CD4-positive, alpha-beta memory T cell (primary cell): ENCODE data around the gene PPP2R5B. TPM values are rescaled to one million over a fixed set of nuclear protein-coding genes. Genes with fewer than 3 reads are reported as not detected.

ENCODE experiments used
- CTCF ChIA-PET: fragments of 350-600 bp; sonication (Branson Sonifier 250); formaldehyde crosslinking; loops from one replicate; lab custom pipeline; 2021; ENCODE audit warnings: inconsistent platforms; ENCODE audit not compliant: partially characterized antibody; lab: Charles Lee
- POLR2A ChIA-PET: fragments of 350-600 bp; sonication (Branson Sonifier 250); formaldehyde crosslinking; loops from one replicate; lab custom pipeline; 2021; ENCODE audit not compliant: partially characterized antibody; lab: Charles Lee
- DNase-seq, 5 donors: peaks; one replicate each; pipeline versions ENCODE4 v3.0.0 to v3.0.0-alpha.2; 2020 to 2022; ENCODE audit warnings: mixed read lengths in 1 of 5
- H3K27ac ChIP-seq: one replicate; pipeline ENCODE4 v1.7.0; 2013; ENCODE audit warnings: low read depth, low read length
- H3K27me3 ChIP-seq: 2 replicates; pipeline ENCODE4 v1.7.0; 2013; ENCODE audit warnings: mild to moderate bottlenecking, low read length, moderate library complexity; ENCODE audit not compliant: insufficient read depth
- H3K36me3 ChIP-seq: 2 replicates; pipeline ENCODE4 v1.7.0; 2013; ENCODE audit warnings: mild to moderate bottlenecking, low read length, moderate library complexity; ENCODE audit not compliant: insufficient read depth
- H3K4me1 ChIP-seq: 2 replicates; pipeline ENCODE4 v1.7.0; 2013; ENCODE audit warnings: mild to moderate bottlenecking, low read length, moderate library complexity; ENCODE audit not compliant: insufficient read depth
- H3K4me3 ChIP-seq, 2 donors: one replicate each; pipeline ENCODE4 v1.7.0; 2013; ENCODE audit warnings: low read length in 2 of 2, mild to moderate bottlenecking in 1 of 2
- H3K9me3 ChIP-seq, 2 donors: one replicate each; pipeline ENCODE4 v1.7.0; 2013; ENCODE audit warnings: low read length in 2 of 2, control low read depth in 1 of 2; ENCODE audit not compliant: control insufficient read depth in 1 of 2
- H3K27ac Mint-ChIP-seq, 7 donors: one replicate each; pipeline ENCODE4 v1.8.0; 2020 to 2021; ENCODE audit warnings: mixed read lengths in 7 of 7, mild to moderate bottlenecking in 6 of 7, inconsistent platforms in 3 of 7, moderate library complexity in 3 of 7
- H3K27me3 Mint-ChIP-seq, 2 donors: one replicate each; pipeline ENCODE4 v1.8.0; 2020 to 2021; ENCODE audit warnings: mixed read lengths in 2 of 2
- H3K36me3 Mint-ChIP-seq, 2 donors: one replicate each; pipeline ENCODE4 v1.8.0; 2020 to 2021; ENCODE audit warnings: mixed read lengths in 2 of 2, inconsistent platforms in 1 of 2, mild to moderate bottlenecking in 1 of 2
- H3K4me1 Mint-ChIP-seq, 4 donors: one replicate each; pipeline ENCODE4 v1.8.0; 2020 to 2021; ENCODE audit warnings: mixed read lengths in 4 of 4, mild to moderate bottlenecking in 1 of 4
- H3K4me3 Mint-ChIP-seq, 8 donors: one replicate each; pipeline ENCODE4 v1.8.0; 2020 to 2021; ENCODE audit warnings: mixed read lengths in 8 of 8, mild to moderate bottlenecking in 7 of 8, moderate library complexity in 6 of 8, inconsistent platforms in 3 of 8
- H3K9me3 Mint-ChIP-seq, 8 donors: one replicate each; pipeline ENCODE4 v1.8.0; 2020 to 2021; ENCODE audit warnings: mixed read lengths in 8 of 8, mild to moderate bottlenecking in 5 of 8, inconsistent platforms in 3 of 8, moderate library complexity in 1 of 8
- intact Hi-C: fragments of 100-400 bp; cut with micrococcal nuclease; formaldehyde crosslinking; loops from one replicate; pipeline ENCODE4 v1.15.1; 2023
- polyA plus RNA-seq, 2 donors: library from polyadenylated mRNA; unstranded; fragments of 300-500 nt; fragmentation: Illumina TruSeq; gene quantifications; one replicate each; pipeline ENCODE4 v1.2.3, GENCODE V29; 2021
- total RNA-seq, 2 experiments: library from RNA; stranded (reverse); gene quantifications; one replicate each; pipeline ENCODE4 v1.2.3, GENCODE V29; 2021

PPP2R5B gene
- total and polyA plus RNA-seq, 4 experiments from 2014 or later: 5.6 to 15.8 (median 11.4) TPM

DNA sequence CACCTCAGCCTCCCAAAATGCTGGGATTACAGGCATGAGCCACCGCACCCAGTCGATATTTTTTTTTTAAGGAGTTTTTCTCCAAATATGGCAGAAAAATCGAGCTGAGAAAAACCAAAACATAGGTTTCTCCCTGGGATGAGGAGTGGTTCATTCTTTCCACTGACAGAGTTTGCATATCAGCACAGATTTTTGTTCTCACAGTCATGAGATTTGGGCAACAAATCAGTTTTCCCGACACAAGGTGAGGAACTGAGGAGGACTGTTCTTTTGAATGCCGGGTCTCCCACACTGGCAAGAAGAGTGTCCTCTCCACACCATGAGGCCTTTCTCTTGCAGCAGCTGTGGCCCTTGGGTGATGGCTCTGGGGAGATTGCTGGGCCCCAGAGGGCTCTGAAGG is 42.2 kb upstream of the PPP2R5B start:
- Mint-ChIP-seq H3K9me3 (peaks cover 0 to 6% (median 0%) of the 10 kb centered on the region in 8 donors), H3K36me3 (peaks cover 0 to 10% of the 10 kb centered on the region in 2 donors), H3K4me3 (no peak overlapping the region), H3K27me3 (no peaks in the 10 kb centered on the region), H3K27ac (peak overlapping the region in 1 of 7 donors; percentile 36), H3K4me1 (peaks cover 32 to 68% (median 40%) of the 10 kb centered on the region in 4 donors)
- DNase-seq: no peak
- intact Hi-C loops: no loop called here
- Histone ChIP-seq H3K27me3 (no peaks in the 10 kb centered on the region), H3K4me1 (peaks cover 46% of the 10 kb centered on the region), H3K4me3 (no peak overlapping the region), H3K9me3 (no peaks in the 10 kb centered on the region), H3K27ac (no peak overlapping the region), H3K36me3 (no peaks in the 10 kb centered on the region)
- CTCF ChIA-PET: interaction anchor here (1.2 to 29.4 kb wide), 3 partner anchors 12 to 104 kb away, joined by 3 to 1245 read pairs (median 29); partner anchors contain the start of genes CDC42BPG and SF1
- POLR2A ChIA-PET: interaction anchor here (0.9 to 31.5 kb wide), 4 partner anchors 10 to 26 kb away, joined by 3 to 2105 read pairs (median 6); partner anchors contain the start of gene CDC42BPG

- H3K27me3 Mint-ChIP-seq: no peaks in the 10 kb centered on the region
- Histone ChIP-seq H3K4me1 (peaks cover 59% of the 10 kb centered on the region), H3K27me3 (no peaks in the 10 kb centered on the region), H3K9me3 (no peaks in the 10 kb centered on the region), H3K27ac (no peak overlapping the region), H3K36me3 (no peaks in the 10 kb centered on the region), H3K4me3 (no peak overlapping the region)
- POLR2A ChIA-PET: interaction anchor here (1.3 to 31.5 kb wide), 3 partner anchors 11 to 139 kb away, joined by 3 to 2105 read pairs (median 4); partner anchors contain the start of genes CDC42BPG and RASGRP2
- intact Hi-C loops: no loop called here
- H3K36me3 Mint-ChIP-seq: peaks cover 0 to 1% of the 10 kb centered on the region in 2 donors
- no peak for DNase-seq
- H3K27ac Mint-ChIP-seq: peak overlapping the region in 3 of 7 donors; percentile 14 to 58 (median 23)
- peaks cover 40 to 73% (median 48%) of the 10 kb centered on the region in 4 donors for H3K4me1 Mint-ChIP-seq
- CTCF ChIA-PET: interaction anchor here (1.2 to 29.4 kb wide), 2 partner anchors 10 to 27 kb away, joined by 4 to 1245 read pairs; partner anchors contain the start of gene CDC42BPG
- H3K9me3 Mint-ChIP-seq: peaks cover 0 to 2% (median 0%) of the 10 kb centered on the region in 8 donors
- peak overlapping the region in 1 of 8 donors; percentile 29 for H3K4me3 Mint-ChIP-seq
These were observed 40.9 kb upstream of the PPP2R5B start for GRCh38 chr11:64883575-64883974.

DNA sequence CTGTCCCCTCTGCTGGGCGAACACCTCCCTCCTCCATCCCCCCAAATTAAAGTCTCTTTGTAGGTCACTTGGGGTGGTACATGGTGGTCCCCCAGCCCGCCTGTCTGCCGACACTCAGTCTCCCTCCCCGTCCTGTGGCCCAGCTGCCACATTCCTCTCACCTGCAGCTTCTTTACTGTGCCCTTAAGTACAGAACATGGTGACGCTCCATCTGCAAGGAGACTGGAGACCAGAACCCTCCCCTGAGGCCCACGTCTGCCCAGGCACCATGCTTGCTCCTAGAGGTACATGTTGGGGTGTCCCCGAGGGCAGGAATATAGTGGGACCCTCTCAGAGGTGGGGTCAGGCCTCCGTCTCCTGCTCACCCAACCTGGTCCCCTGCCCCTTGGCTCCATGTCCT is 40.5 kb upstream of the PPP2R5B start:
- POLR2A ChIA-PET: interaction anchor here (1.5 to 31.5 kb wide), 3 partner anchors 11 to 212 kb away, joined by 3 to 2105 read pairs (median 4); partner anchors contain the start of genes CDC42BPG and VPS51
- Mint-ChIP-seq H3K4me3 (peak overlapping the region in 1 of 8 donors; percentile 29), H3K36me3 (no peaks in the 10 kb centered on the region), H3K4me1 (peaks cover 38 to 68% (median 46%) of the 10 kb centered on the region in 4 donors), H3K27me3 (no peaks in the 10 kb centered on the region), H3K27ac (peak overlapping the region in 3 of 7 donors; percentile 14 to 58 (median 44)), H3K9me3 (peaks cover 0 to 2% (median 0%) of the 10 kb centered on the region in 8 donors)
- CTCF ChIA-PET: interaction anchor here (1.2 to 29.4 kb wide), 3 partner anchors 10 to 28 kb away, joined by 4 to 1245 read pairs (median 7); partner anchors contain the start of gene CDC42BPG
- Histone ChIP-seq H3K27me3 (no peaks in the 10 kb centered on the region), H3K4me1 (peaks cover 60% of the 10 kb centered on the region), H3K27ac (no peak overlapping the region), H3K36me3 (no peaks in the 10 kb centered on the region), H3K4me3 (no peak overlapping the region), H3K9me3 (no peaks in the 10 kb centered on the region)
- intact Hi-C loops: no loop called here
- DNase-seq: no peak

DNA sequence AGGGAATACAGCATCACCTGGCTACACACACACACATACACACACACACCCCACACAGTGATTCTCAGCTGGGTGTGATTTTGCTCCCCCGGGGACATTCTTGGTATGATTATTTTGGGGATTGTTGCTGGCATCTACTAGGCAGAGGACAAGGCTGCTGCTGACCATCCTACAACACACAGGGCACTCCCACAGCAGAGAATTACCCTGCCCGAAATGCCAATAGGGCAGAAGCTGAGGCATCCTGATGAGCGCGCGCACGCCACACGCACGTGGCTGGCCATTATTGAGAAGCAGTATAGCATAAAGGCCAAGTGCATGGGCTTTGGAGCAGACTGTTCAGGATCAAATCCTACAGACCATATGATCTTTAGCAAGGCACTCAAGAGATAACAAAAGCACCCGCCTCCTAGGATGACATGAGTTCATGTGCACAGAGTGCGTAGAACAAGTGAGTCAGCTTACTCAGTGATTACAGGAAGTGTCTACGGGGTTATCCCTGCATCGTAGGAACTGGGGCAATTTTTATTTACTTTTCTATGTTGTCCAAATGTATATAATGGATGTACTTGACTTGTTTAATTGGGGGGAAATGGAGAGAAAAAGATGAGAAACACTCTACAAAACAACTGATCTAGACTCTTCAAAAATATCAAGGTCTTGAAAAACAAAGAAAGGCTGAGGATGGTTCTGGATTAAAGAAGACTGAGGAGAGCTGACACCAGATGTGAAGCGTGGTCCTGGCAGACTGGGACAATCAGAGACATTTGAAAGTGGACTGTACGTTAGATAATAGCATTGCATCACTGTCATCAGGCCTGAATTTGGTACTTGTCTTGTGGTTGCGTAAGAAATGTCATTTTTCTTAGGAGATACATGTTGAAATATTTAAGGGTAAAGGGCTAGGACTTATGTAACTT is 38.9 kb upstream of the PPP2R5B start:
- Mint-ChIP-seq H3K27ac (peak overlapping the region; percentile 44 to 90 (median 86)), H3K4me3 (peak overlapping the region in 4 of 8 donors; percentile 6 to 49 (median 47)), H3K27me3 (no peaks in the 10 kb centered on the region), H3K36me3 (no peaks in the 10 kb centered on the region), H3K9me3 (peaks cover 0 to 3% (median 0%) of the 10 kb centered on the region in 8 donors), H3K4me1 (peaks cover 24 to 52% (median 31%) of the 10 kb centered on the region in 4 donors)
- DNase-seq: peak in 4 of 5 donors; percentile 47 to 84 (median 58)
- CTCF ChIA-PET: interaction anchor here (1.3 to 29.4 kb wide), 4 partner anchors 8 to 97 kb away, joined by 3 to 1245 read pairs (median 7); partner anchors contain the start of gene CDC42BPG
- Histone ChIP-seq H3K4me1 (peaks cover 44% of the 10 kb centered on the region), H3K4me3 (no peak overlapping the region), H3K36me3 (no peaks in the 10 kb centered on the region), H3K27me3 (no peaks in the 10 kb centered on the region), H3K9me3 (no peaks in the 10 kb centered on the region), H3K27ac (peak overlapping the region; percentile 21)
- POLR2A ChIA-PET: interaction anchor here (0.6 to 31.5 kb wide), 10 partner anchors 10 to 1371 kb away, joined by 3 to 2105 read pairs (median 3); partner anchors contain the start of genes CDC42BPG, FAU, MRPL49 and SF1
- intact Hi-C loops: no loop called here

DNA sequence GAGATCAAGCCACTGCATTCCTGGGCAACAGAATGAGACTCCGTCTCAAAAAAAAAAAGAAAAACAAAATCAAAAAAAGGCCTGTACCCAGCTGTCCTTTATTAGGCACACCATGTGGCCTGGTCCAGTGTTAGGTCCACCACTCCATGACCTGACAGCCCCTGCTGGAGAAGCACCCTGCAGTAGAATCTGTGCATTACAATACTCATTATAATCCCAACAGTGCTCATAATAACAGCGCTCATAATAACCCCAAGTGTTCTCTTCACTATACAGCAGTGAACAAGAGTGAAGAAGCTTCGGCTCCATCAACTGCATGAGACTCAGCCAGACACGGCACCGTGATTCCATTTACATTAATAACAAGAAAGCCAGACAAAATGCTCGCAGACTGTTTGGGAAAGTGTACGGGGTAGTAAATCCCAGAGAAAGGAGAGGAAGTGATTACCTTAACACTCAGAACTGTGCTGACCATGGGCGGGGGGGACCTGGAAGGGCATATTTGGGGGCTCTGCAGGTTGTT is 37.2 kb upstream of the PPP2R5B start:
- Mint-ChIP-seq H3K27me3 (no peaks in the 10 kb centered on the region), H3K36me3 (no peaks in the 10 kb centered on the region), H3K4me1 (peaks cover 17 to 42% (median 24%) of the 10 kb centered on the region in 4 donors), H3K4me3 (peak overlapping the region in 4 of 8 donors; percentile 33 to 61 (median 48)), H3K9me3 (peaks cover 0 to 3% (median 0%) of the 10 kb centered on the region in 8 donors), H3K27ac (peak overlapping the region; percentile 13 to 92 (median 58))
- DNase-seq: no peak
- Histone ChIP-seq H3K4me1 (peaks cover 33% of the 10 kb centered on the region), H3K27ac (peak overlapping the region; percentile 45), H3K27me3 (no peaks in the 10 kb centered on the region), H3K9me3 (no peaks in the 10 kb centered on the region), H3K36me3 (no peaks in the 10 kb centered on the region), H3K4me3 (no peak overlapping the region)
- CTCF ChIA-PET: interaction anchor here (1.8 to 29.4 kb wide), 3 partner anchors 10 to 77 kb away, joined by 5 to 1245 read pairs (median 39); partner anchors contain the start of genes CDC42BPG, EHD1 and MEN1
- intact Hi-C loops: no loop called here
- POLR2A ChIA-PET: interaction anchor here (4.4 to 31.5 kb wide), 3 partner anchors 10 to 31 kb away, joined by 25 to 2105 read pairs (median 66); partner anchors contain the start of genes CDC42BPG and EHD1

DNA sequence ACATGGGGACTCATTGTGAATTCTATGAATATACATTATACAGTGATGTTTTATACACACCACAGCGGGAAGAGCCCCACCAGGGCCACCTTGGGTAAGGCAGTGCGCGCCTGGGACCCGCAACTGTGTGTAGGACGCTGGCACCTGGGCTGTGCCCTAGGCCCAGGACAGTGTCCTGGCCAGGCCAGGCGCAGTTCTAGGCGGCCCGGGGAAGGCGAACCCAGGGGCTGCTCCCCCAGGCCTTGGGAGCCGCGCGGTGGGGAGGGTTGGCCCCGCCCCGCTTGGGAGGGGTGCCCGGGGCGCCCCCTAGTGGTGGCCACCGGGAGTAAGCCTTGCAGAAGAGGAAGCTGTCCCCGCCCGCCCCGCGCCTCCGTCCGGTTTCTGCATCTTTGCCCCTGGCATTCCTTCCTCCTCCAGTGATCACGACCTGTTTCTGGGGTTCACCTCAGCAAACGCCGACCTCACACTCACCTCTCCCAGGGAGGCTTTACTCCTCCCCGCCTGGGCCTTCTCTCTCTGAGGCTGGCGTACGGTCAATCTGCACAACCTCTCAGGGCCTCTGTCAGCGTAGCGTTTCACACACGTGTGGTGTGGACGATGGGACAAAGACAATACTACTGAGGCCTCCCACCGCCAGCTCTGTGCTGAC is 36.6 kb upstream of the PPP2R5B start:
- peak overlapping the region in 1 of 2 donors; percentile 19 for H3K4me3 ChIP-seq
- Mint-ChIP-seq H3K4me3 (peak overlapping the region; percentile 68 to 88 (median 82)), H3K36me3 (no peaks in the 10 kb centered on the region), H3K4me1 (peaks cover 17 to 42% (median 24%) of the 10 kb centered on the region in 4 donors), H3K27ac (peak overlapping the region; percentile 54 to 94 (median 89)), H3K9me3 (peaks cover 0 to 3% (median 0%) of the 10 kb centered on the region in 8 donors), H3K27me3 (no peaks in the 10 kb centered on the region)
- POLR2A ChIA-PET: interaction anchor here (0.6 to 31.5 kb wide), 8 partner anchors 11 to 196 kb away, joined by 3 to 2105 read pairs (median 4); partner anchors contain the start of genes CDC42BPG, CDCA5, EHD1 and RASGRP2
- CTCF ChIA-PET: interaction anchor here (0.6 to 29.4 kb wide), 12 partner anchors 9 to 353 kb away, joined by 3 to 1245 read pairs (median 4); partner anchors contain the start of genes CDC42BPG, EHD1 and MEN1
- peak overlapping the region; percentile 45 for H3K27ac ChIP-seq
- intact Hi-C loops: loop anchor here (1.0 kb wide), 2 partner anchors 10 to 41 kb away; partner anchors contain the start of gene EHD1
- H3K36me3 ChIP-seq: no peaks in the 10 kb centered on the region
- H3K4me1 ChIP-seq: peaks cover 33% of the 10 kb centered on the region
- H3K9me3 ChIP-seq: no peaks in the 10 kb centered on the region
- peak; percentile 74 to 86 (median 83) for DNase-seq
- H3K27me3 ChIP-seq: no peaks in the 10 kb centered on the region
